ENCODE data around the gene TRAK2. TPM values are rescaled to one million over a fixed set of nuclear protein-coding genes. Genes with fewer than 3 reads are reported as not detected.

TRAK2 gene, protein sequence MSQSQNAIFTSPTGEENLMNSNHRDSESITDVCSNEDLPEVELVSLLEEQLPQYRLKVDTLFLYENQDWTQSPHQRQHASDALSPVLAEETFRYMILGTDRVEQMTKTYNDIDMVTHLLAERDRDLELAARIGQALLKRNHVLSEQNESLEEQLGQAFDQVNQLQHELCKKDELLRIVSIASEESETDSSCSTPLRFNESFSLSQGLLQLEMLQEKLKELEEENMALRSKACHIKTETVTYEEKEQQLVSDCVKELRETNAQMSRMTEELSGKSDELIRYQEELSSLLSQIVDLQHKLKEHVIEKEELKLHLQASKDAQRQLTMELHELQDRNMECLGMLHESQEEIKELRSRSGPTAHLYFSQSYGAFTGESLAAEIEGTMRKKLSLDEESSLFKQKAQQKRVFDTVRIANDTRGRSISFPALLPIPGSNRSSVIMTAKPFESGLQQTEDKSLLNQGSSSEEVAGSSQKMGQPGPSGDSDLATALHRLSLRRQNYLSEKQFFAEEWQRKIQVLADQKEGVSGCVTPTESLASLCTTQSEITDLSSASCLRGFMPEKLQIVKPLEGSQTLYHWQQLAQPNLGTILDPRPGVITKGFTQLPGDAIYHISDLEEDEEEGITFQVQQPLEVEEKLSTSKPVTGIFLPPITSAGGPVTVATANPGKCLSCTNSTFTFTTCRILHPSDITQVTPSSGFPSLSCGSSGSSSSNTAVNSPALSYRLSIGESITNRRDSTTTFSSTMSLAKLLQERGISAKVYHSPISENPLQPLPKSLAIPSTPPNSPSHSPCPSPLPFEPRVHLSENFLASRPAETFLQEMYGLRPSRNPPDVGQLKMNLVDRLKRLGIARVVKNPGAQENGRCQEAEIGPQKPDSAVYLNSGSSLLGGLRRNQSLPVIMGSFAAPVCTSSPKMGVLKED
- 18.4 and 22.8 TPM in 2 replicates for total RNA-seq

GRCh38 chr2:201451292-201452057, at the start of gene TRAK2, which contains the start of gene STRADB:
Gene TRAK2, minus strand, starts transcription at chr2:201451458. Its CDS starts 30,951 bp downstream, at chr2:201420507.
Gene STRADB, plus strand, starts transcription at chr2:201451740. Its CDS starts 3,101 bp downstream, at chr2:201454841.

GRCh38 chr2:201357221-201357620, 94.0 kb downstream of the TRAK2 start, which contains the start of gene FLACC1:
Gene FLACC1, minus strand, starts transcription at chr2:201357345. Its CDS starts 5,941 bp downstream, at chr2:201351404.

Other genes with a start within 250 kb of the TRAK2 start
- 5.7 and 8.8 TPM in 2 replicates for gene CASP8, start 190.9 kb downstream of the TRAK2 start, total RNA-seq
- gene FLACC1, start 94.1 kb downstream of the TRAK2 start, total RNA-seq: 0.89 TPM in 1 of 2 replicates, not detected in the other
- 19.2 and 34.7 TPM in 2 replicates for gene STRADB, start 282 bp upstream of the TRAK2 start, total RNA-seq
- 10.4 and 25.9 TPM in 2 replicates for gene TMEM237, start 192.0 kb upstream of the TRAK2 start, total RNA-seq
- 0.13 and 2.3 TPM in 2 replicates for gene MPP4, start 247.2 kb upstream of the TRAK2 start, total RNA-seq

All from mesangial cell (primary cell).